Activated T-cell treated with anti-CD3 and anti-CD28 coated beads for 4 hours (primary cell): ENCODE data around the gene RHCG.

Experiments
- DNase-seq: peaks from one replicate; pipeline ENCODE4 v3.0.0-alpha.2; 2020

RHCG gene

GRCh38 chr15:89502867-89503595 lies 6.6 kb upstream of the RHCG start:
- DNase-seq: no peak

- no peak for DNase-seq
Measured at GRCh38 chr15:89501646-89502045, 5.3 kb upstream of the RHCG start.

- no peak for DNase-seq
Measured at GRCh38 chr15:89500397-89501270, 4.3 kb upstream of the RHCG start.

GRCh38 chr15:89499156-89499555 lies 2.8 kb upstream of the RHCG start:
- DNase-seq: no peak

GRCh38 chr15:89498574-89498906 lies 2.2 kb upstream of the RHCG start:
- DNase-seq: no peak

- no peak for DNase-seq
Measured at GRCh38 chr15:89497231-89497630, 848 bp upstream of the RHCG start.

- no peak for DNase-seq
Measured at GRCh38 chr15:89495638-89496145, 691 bp downstream of the RHCG start.

GRCh38 chr15:89494941-89495637 lies 1.3 kb downstream of the RHCG start:
- DNase-seq: no peak

GRCh38 chr15:89494031-89494430 lies 2.4 kb downstream of the RHCG start:
- DNase-seq: no peak

- DNase-seq: no peak
Measured at GRCh38 chr15:89492934-89493631, 3.3 kb downstream of the RHCG start.

- DNase-seq: no peak
Measured at GRCh38 chr15:89492111-89492641, 4.2 kb downstream of the RHCG start.

- DNase-seq: no peak
Measured at GRCh38 chr15:89490814-89491315, 5.5 kb downstream of the RHCG start.

GRCh38 chr15:89490081-89490813 lies 6.1 kb downstream of the RHCG start:
- no peak for DNase-seq

GRCh38 chr15:89489376-89489775 lies 7.0 kb downstream of the RHCG start:
- DNase-seq: no peak

- no peak for DNase-seq
Measured at GRCh38 chr15:89487791-89488190, 8.6 kb downstream of the RHCG start.

- DNase-seq: peak; percentile 24
Measured at GRCh38 chr15:89486726-89487050, 9.7 kb downstream of the RHCG start.

- no peak for DNase-seq
Measured at GRCh38 chr15:89483079-89483478, 13.3 kb downstream of the RHCG start.

GRCh38 chr15:89482139-89482538 lies 14.2 kb downstream of the RHCG start:
- no peak for DNase-seq

- no peak for DNase-seq
Measured at GRCh38 chr15:89480505-89480904, 15.9 kb downstream of the RHCG start.

- DNase-seq: no peak
Measured at GRCh38 chr15:89479173-89479572, 17.2 kb downstream of the RHCG start.

- DNase-seq: no peak
Measured at GRCh38 chr15:89477411-89478242, 18.8 kb downstream of the RHCG start.
